ENCODE measurements around the gene BBLN. TPM values are rescaled to one million over a fixed set of nuclear protein-coding genes. Genes with fewer than 3 reads are reported as not detected.
A peak's percentile ranks its signal among the peaks of the same experiment; 100 is the strongest.

BBLN gene
- total RNA-seq, 2 experiments from 2014 or later: 53.6 to 55.9 TPM

DNA sequence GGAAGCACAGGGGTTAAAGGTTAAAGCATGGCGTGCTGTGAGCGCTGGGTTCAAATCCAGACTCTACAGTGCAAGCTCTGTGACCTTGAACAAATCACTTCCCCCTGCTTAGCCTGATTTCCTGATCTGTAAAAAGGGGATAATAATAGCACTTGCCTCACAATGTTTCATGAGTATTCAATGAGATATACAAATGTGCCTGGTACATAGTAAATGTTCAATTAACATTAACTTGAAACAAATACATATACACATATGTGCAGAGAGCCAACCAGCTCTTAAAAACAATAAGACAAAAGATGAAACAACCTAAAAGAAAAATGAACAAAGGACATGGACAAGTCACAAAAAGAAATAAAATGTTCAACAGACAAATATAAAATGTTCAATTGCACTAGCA, 27.3 kb downstream of the BBLN start:
- H3K36me3 Mint-ChIP-seq (ENCODE audit: low read depth): peaks cover 72% of the 10 kb centered on the region
- ATAC-seq (ENCODE audit: poor library complexity) (no peak), DNase-seq (no peak)
- intact Hi-C loops (cut with DNase I, micrococcal nuclease): no loop called here
- no peaks in the 10 kb centered on the region for H3K9me3 Mint-ChIP-seq
- Histone ChIP-seq H3K27ac (ENCODE audit: low read depth in 1 of 2, low read length in 2 of 2) (no peak overlapping the region), H3K4me1 (ENCODE audit: insufficient read depth, low read length) (peaks cover 24% of the 10 kb centered on the region), H3K36me3 (ENCODE audit: insufficient read depth, low read length) (peaks cover 52% of the 10 kb centered on the region), H3K9me3 (ENCODE audit: control insufficient read depth in 1 of 2, insufficient read depth in 1 of 2, low read length in 2 of 2) (peaks cover 0 to 5% of the 10 kb centered on the region in 2 experiments), H3K27me3 (ENCODE audit: control insufficient read depth in 1 of 2, insufficient read depth in 2 of 2, low read length in 2 of 2) (peaks cover 0 to 4% of the 10 kb centered on the region in 2 experiments), H3K4me3 (ENCODE audit: low read length) (no peak overlapping the region)
- TF ChIP-seq CTCF (IDR thresholded peaks at IDR 0.05): no peak
- no peaks in the 10 kb centered on the region for H3K27me3 Mint-ChIP-seq
- H3K27ac Mint-ChIP-seq: no peak overlapping the region
- H3K4me1 Mint-ChIP-seq (ENCODE audit: low read depth): peaks cover 31% of the 10 kb centered on the region
- H3K4me3 Mint-ChIP-seq: peak overlapping the region; percentile 51
- POLR2A ChIA-PET: interaction anchor here (1.0 kb wide), 1 partner anchor 26 kb away, joined by 3 read pairs; no protein-coding TSS in a partner anchor
- CTCF ChIA-PET: interaction anchor here (0.5 to 0.6 kb wide), 2 partner anchors 12 to 56 kb away, joined by 3 read pairs; no protein-coding TSS in a partner anchor

GRCh38 chr9:128188209-128188608, 28.1 kb downstream of the BBLN start:
- no peak for TF ChIP-seq CTCF (IDR thresholded peaks at IDR 0.05)
- Mint-ChIP-seq H3K4me3 (peak overlapping the region; percentile 48), H3K9me3 (no peaks in the 10 kb centered on the region), H3K4me1 (ENCODE audit: low read depth) (peaks cover 31% of the 10 kb centered on the region), H3K27ac (no peak overlapping the region), H3K27me3 (no peaks in the 10 kb centered on the region), H3K36me3 (ENCODE audit: low read depth) (peaks cover 64% of the 10 kb centered on the region)
- intact Hi-C loops (cut with DNase I, micrococcal nuclease): no loop called here
- Histone ChIP-seq H3K4me3 (ENCODE audit: low read length) (no peak overlapping the region), H3K27me3 (ENCODE audit: control insufficient read depth in 1 of 2, insufficient read depth in 2 of 2, low read length in 2 of 2) (peaks cover 0 to 4% of the 10 kb centered on the region in 2 experiments), H3K36me3 (ENCODE audit: insufficient read depth, low read length) (peaks cover 43% of the 10 kb centered on the region), H3K9me3 (ENCODE audit: control insufficient read depth in 1 of 2, insufficient read depth in 1 of 2, low read length in 2 of 2) (peaks cover 0 to 5% of the 10 kb centered on the region in 2 experiments), H3K4me1 (ENCODE audit: insufficient read depth, low read length) (peaks cover 24% of the 10 kb centered on the region), H3K27ac (ENCODE audit: low read depth in 1 of 2, low read length in 2 of 2) (no peak overlapping the region)
- POLR2A ChIA-PET: interaction anchor here (0.7 kb wide), 1 partner anchor 28 kb away, joined by 4 read pairs; the partner anchor contains the start of gene BBLN
- ATAC-seq (ENCODE audit: poor library complexity) (no peak), DNase-seq (no peak)
- CTCF ChIA-PET: interaction anchor here (0.6 kb wide), 1 partner anchor 11 kb away, joined by 3 read pairs; no protein-coding TSS in a partner anchor

DNA sequence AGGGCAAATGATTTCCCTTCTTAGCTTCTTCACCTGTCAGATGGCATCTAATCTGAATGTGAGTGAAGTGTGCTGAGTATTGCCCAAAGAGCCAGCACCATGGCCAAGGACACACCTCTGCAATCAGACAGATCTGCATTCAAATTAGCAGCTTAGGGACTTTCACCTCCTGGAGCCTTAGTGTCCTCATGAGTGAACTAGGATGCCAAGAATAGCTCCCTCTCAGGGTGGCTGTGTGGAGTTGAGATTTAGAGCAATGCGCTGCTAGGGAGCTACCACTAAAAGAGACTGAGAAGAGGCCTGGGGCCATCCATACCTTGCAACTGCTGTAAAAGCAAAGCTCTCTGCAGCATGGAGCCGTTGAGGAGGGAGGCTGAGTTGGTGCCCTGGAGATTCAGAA, 29.9 kb downstream of the BBLN start:
- ChIA-PET CTCF (no interaction called here), POLR2A (interaction anchor here (0.8 to 2.1 kb wide), 4 partner anchors 29 to 181 kb away, joined by 3 to 13 read pairs (median 6); partner anchors contain the start of genes BBLN and URM1)
- H3K9me3 ChIP-seq (ENCODE audit: control insufficient read depth in 1 of 2, insufficient read depth in 1 of 2, low read length in 2 of 2): peaks cover 0 to 5% of the 10 kb centered on the region in 2 experiments
- peak overlapping the region; percentile 88 for H3K4me3 Mint-ChIP-seq
- H3K36me3 Mint-ChIP-seq (ENCODE audit: low read depth): peaks cover 52% of the 10 kb centered on the region
- peaks cover 0 to 4% of the 10 kb centered on the region in 2 experiments for H3K27me3 ChIP-seq (ENCODE audit: control insufficient read depth in 1 of 2, insufficient read depth in 2 of 2, low read length in 2 of 2)
- no peak for ATAC-seq (ENCODE audit: poor library complexity)
- intact Hi-C loops (cut with DNase I, micrococcal nuclease): loop anchor here (5.0 to 10.0 kb wide), 3 partner anchors 65 to 388 kb away; partner anchors contain the start of genes COQ4 (in 1 of the 2), FPGS (in 1 of the 2) and TRUB2 (in 1 of the 2)
- no peaks in the 10 kb centered on the region for H3K9me3 Mint-ChIP-seq
- H3K4me1 Mint-ChIP-seq (ENCODE audit: low read depth): peaks cover 31% of the 10 kb centered on the region
- H3K27ac Mint-ChIP-seq: peak overlapping the region; percentile 49
- TF ChIP-seq CTCF (IDR thresholded peaks at IDR 0.05): no peak
- no peaks in the 10 kb centered on the region for H3K27me3 Mint-ChIP-seq
- H3K4me1 ChIP-seq (ENCODE audit: insufficient read depth, low read length): peaks cover 24% of the 10 kb centered on the region
- H3K4me3 ChIP-seq (ENCODE audit: low read length): peak overlapping the region; percentile 75
- H3K36me3 ChIP-seq (ENCODE audit: insufficient read depth, low read length): peaks cover 35% of the 10 kb centered on the region
- DNase-seq: peak in 1 of 14 experiments; percentile 13
- H3K27ac ChIP-seq (ENCODE audit: low read depth in 1 of 2, low read length in 2 of 2): no peak overlapping the region
